Mesothelial cell of epicardium (in vitro differentiated cells): Measurements from ENCODE around the gene U2AF2. TPM values are rescaled to one million over a fixed set of nuclear protein-coding genes. Genes with fewer than 3 reads are reported as not detected.

ENCODE experiments used
- DNase-seq, 2 experiments: peaks; one replicate each; pipeline ENCODE4 v3.0.0; 2021; ENCODE audit warnings: low spot score in 2 of 2; ENCODE audit not compliant: unreplicated experiment in 2 of 2
- H3K27ac Mint-ChIP-seq: 2 replicates; pipeline ENCODE4 v1.8.0; 2021; ENCODE audit warnings: mixed read lengths
- H3K27me3 Mint-ChIP-seq: 2 replicates; pipeline ENCODE4 v1.8.0; 2021; ENCODE audit warnings: low read depth, mixed read lengths
- H3K36me3 Mint-ChIP-seq: 2 replicates; pipeline ENCODE4 v1.8.0; 2021; ENCODE audit warnings: mixed read lengths
- H3K4me1 Mint-ChIP-seq: 2 replicates; pipeline ENCODE4 v1.8.0; 2021; ENCODE audit warnings: mixed read lengths
- H3K4me3 Mint-ChIP-seq: 2 replicates; pipeline ENCODE4 v1.8.0; 2021; ENCODE audit warnings: mild to moderate bottlenecking, moderate library complexity, mixed read lengths
- H3K9me3 Mint-ChIP-seq: 2 replicates; pipeline ENCODE4 v1.8.0; 2021; ENCODE audit warnings: mixed read lengths
- CTCF ChIP-seq: fragments of 200-600 bp; sonication (generic); IDR thresholded peaks from one replicate; pipeline ENCODE4 v1.5.0; 2021; ENCODE audit warnings: antibody characterized with exemption; ENCODE audit not compliant: unreplicated experiment
- total RNA-seq: library from RNA; stranded (reverse); gene quantifications from 3 replicates; pipeline ENCODE4 v1.2.1, GENCODE V29; 2021

U2AF2 gene
- total RNA-seq, 1 donor from 2014 or later = 245 TPM

- H3K4me3 Mint-ChIP-seq = no peak overlapping the region
- no peak for TF ChIP-seq CTCF
- H3K27ac Mint-ChIP-seq = no peak overlapping the region
- no peaks in the 10 kb centered on the region for H3K27me3 Mint-ChIP-seq
- H3K4me1 Mint-ChIP-seq = peaks cover 4% of the 10 kb centered on the region
- H3K9me3 Mint-ChIP-seq = no peaks in the 10 kb centered on the region
- peaks cover 26% of the 10 kb centered on the region for H3K36me3 Mint-ChIP-seq
- DNase-seq = no peak
Observed at GRCh38 chr19:55666343-55667005, 11.6 kb downstream of the U2AF2 start.

GRCh38 chr19:55667006-55667381 lies 12.2 kb downstream of the U2AF2 start:
- DNase-seq = no peak
- Mint-ChIP-seq H3K27me3 (no peaks in the 10 kb centered on the region), H3K36me3 (peaks cover 22% of the 10 kb centered on the region), H3K9me3 (no peaks in the 10 kb centered on the region), H3K27ac (no peak overlapping the region), H3K4me3 (no peak overlapping the region), H3K4me1 (peaks cover 3% of the 10 kb centered on the region)
- no peak for TF ChIP-seq CTCF

GRCh38 chr19:55667511-55667910 lies 12.7 kb downstream of the U2AF2 start:
- Mint-ChIP-seq H3K27me3 (no peaks in the 10 kb centered on the region), H3K27ac (no peak overlapping the region), H3K4me3 (no peak overlapping the region), H3K36me3 (peaks cover 21% of the 10 kb centered on the region), H3K4me1 (peaks cover 4% of the 10 kb centered on the region), H3K9me3 (no peaks in the 10 kb centered on the region)
- no peak for TF ChIP-seq CTCF
- no peak for DNase-seq

- TF ChIP-seq CTCF = no peak
- no peaks in the 10 kb centered on the region for H3K9me3 Mint-ChIP-seq
- H3K4me3 Mint-ChIP-seq = no peak overlapping the region
- no peaks in the 10 kb centered on the region for H3K27me3 Mint-ChIP-seq
- H3K27ac Mint-ChIP-seq = no peak overlapping the region
- peaks cover 4% of the 10 kb centered on the region for H3K4me1 Mint-ChIP-seq
- H3K36me3 Mint-ChIP-seq = peaks cover 17% of the 10 kb centered on the region
- no peak for DNase-seq
Observed at GRCh38 chr19:55667958-55668357, 13.1 kb downstream of the U2AF2 start.

- H3K4me3 Mint-ChIP-seq = no peak overlapping the region
- DNase-seq = no peak
Observed at GRCh38 chr19:55668603-55669348, 13.9 kb downstream of the U2AF2 start.

More at GRCh38 chr19:55668603-55669348, 13.9 kb downstream of the U2AF2 start:
- Mint-ChIP-seq H3K36me3 (peaks cover 9% of the 10 kb centered on the region), H3K27ac (no peak overlapping the region), H3K9me3 (no peaks in the 10 kb centered on the region), H3K27me3 (no peaks in the 10 kb centered on the region), H3K4me1 (peaks cover 8% of the 10 kb centered on the region)
- TF ChIP-seq CTCF = no peak
